ENCODE measurements around the gene E4F1. TPM values are rescaled to one million over a fixed set of nuclear protein-coding genes. Genes with fewer than 3 reads are reported as not detected.

E4F1 gene
- polyA plus RNA-seq, 2 donors, result 19.9 to 31.0 TPM

GRCh38 chr16:2210009-2210332 is 13.4 kb upstream of the E4F1 start:
- Histone ChIP-seq H3K4me3 (ENCODE audit: low read depth in 1 of 2, low read length in 2 of 2) (no peak overlapping the region), H3K36me3 (ENCODE audit: control insufficient read depth in 2 of 2, insufficient read depth in 2 of 2, low read length in 1 of 2) (peaks cover 0 to 27% of the 10 kb centered on the region in 2 donors), H3K27me3 (ENCODE audit: control insufficient read depth in 1 of 2, insufficient read depth in 2 of 2, low read length in 2 of 2) (no peaks in the 10 kb centered on the region), H3K4me1 (ENCODE audit: control insufficient read depth in 2 of 2, insufficient read depth in 2 of 2, low read length in 1 of 2) (peaks cover 7 to 27% of the 10 kb centered on the region in 2 donors), H3K27ac (ENCODE audit: low read depth in 2 of 2, low read length in 1 of 2) (no peak overlapping the region), H3K9me3 (ENCODE audit: control insufficient read depth in 2 of 2, insufficient read depth in 1 of 2, low read depth in 1 of 2, low read length in 1 of 2) (no peaks in the 10 kb centered on the region)
- 89 to 91% methylated on average over 14 to 17 of the region's 17 CpGs for WGBS, 2 donors

GRCh38 chr16:2210386-2211365 is 12.7 kb upstream of the E4F1 start, which contains the start of gene BRICD5:
Gene BRICD5 (minus strand): TSS chr16:2210863. CDS start chr16:2210833, 30 bp downstream.
- Histone ChIP-seq H3K27ac (ENCODE audit: low read depth in 2 of 2, low read length in 1 of 2) (no peak within 1 kb of the TSS), H3K27me3 (ENCODE audit: control insufficient read depth in 1 of 2, insufficient read depth in 2 of 2, low read length in 2 of 2) (no peaks in the 10 kb centered on the region), H3K36me3 (ENCODE audit: control insufficient read depth in 2 of 2, insufficient read depth in 2 of 2, low read length in 1 of 2) (peaks cover 0 to 27% of the 10 kb centered on the region in 2 donors), H3K9me3 (ENCODE audit: control insufficient read depth in 2 of 2, insufficient read depth in 1 of 2, low read depth in 1 of 2, low read length in 1 of 2) (no peaks in the 10 kb centered on the region), H3K4me3 (ENCODE audit: low read depth in 1 of 2, low read length in 2 of 2) (no peak within 1 kb of the TSS), H3K4me1 (ENCODE audit: control insufficient read depth in 2 of 2, insufficient read depth in 2 of 2, low read length in 1 of 2) (peaks cover 7 to 27% of the 10 kb centered on the region in 2 donors)
- whole genome bisulfite sequencing, 2 donors, result 76 to 78% methylated on average over 22 to 24 of the region's 24 CpGs

- H3K27me3 ChIP-seq (ENCODE audit: control insufficient read depth in 1 of 2, insufficient read depth in 2 of 2, low read length in 2 of 2), result no peaks in the 10 kb centered on the region
- H3K27ac ChIP-seq (ENCODE audit: low read depth in 2 of 2, low read length in 1 of 2), result peak overlapping the region in 1 of 2 donors; percentile 47
- H3K36me3 ChIP-seq (ENCODE audit: control insufficient read depth in 2 of 2, insufficient read depth in 2 of 2, low read length in 1 of 2), result peaks cover 0 to 24% of the 10 kb centered on the region in 2 donors
- H3K9me3 ChIP-seq (ENCODE audit: control insufficient read depth in 2 of 2, insufficient read depth in 1 of 2, low read depth in 1 of 2, low read length in 1 of 2), result no peaks in the 10 kb centered on the region
- H3K4me3 ChIP-seq (ENCODE audit: low read depth in 1 of 2, low read length in 2 of 2), result no peak overlapping the region
- WGBS, 2 donors, result 67% methylated on average over 11 of the region's 11 CpGs
- H3K4me1 ChIP-seq (ENCODE audit: control insufficient read depth in 2 of 2, insufficient read depth in 2 of 2, low read length in 1 of 2), result peaks cover 0 to 18% of the 10 kb centered on the region in 2 donors
These were observed 11.5 kb upstream of the E4F1 start for GRCh38 chr16:2211923-2212347.

- Histone ChIP-seq H3K9me3 (ENCODE audit: control insufficient read depth in 2 of 2, insufficient read depth in 1 of 2, low read depth in 1 of 2, low read length in 1 of 2) (no peaks in the 10 kb centered on the region), H3K36me3 (ENCODE audit: control insufficient read depth in 2 of 2, insufficient read depth in 2 of 2, low read length in 1 of 2) (peaks cover 0 to 20% of the 10 kb centered on the region in 2 donors), H3K27me3 (ENCODE audit: control insufficient read depth in 1 of 2, insufficient read depth in 2 of 2, low read length in 2 of 2) (no peaks in the 10 kb centered on the region), H3K27ac (ENCODE audit: low read depth in 2 of 2, low read length in 1 of 2) (peak overlapping the region in 1 of 2 donors; percentile 47), H3K4me3 (ENCODE audit: low read depth in 1 of 2, low read length in 2 of 2) (peak overlapping the region in 1 of 2 donors; percentile 63), H3K4me1 (ENCODE audit: control insufficient read depth in 2 of 2, insufficient read depth in 2 of 2, low read length in 1 of 2) (peaks cover 0 to 18% of the 10 kb centered on the region in 2 donors)
- 46 to 50% methylated on average over 19 of the region's 19 CpGs for WGBS, 2 donors
These were observed 10.7 kb upstream of the E4F1 start for GRCh38 chr16:2212362-2213324.

- peaks cover 0 to 18% of the 10 kb centered on the region in 2 donors for H3K4me1 ChIP-seq (ENCODE audit: control insufficient read depth in 2 of 2, insufficient read depth in 2 of 2, low read length in 1 of 2)
- 1% methylated on average over 60 to 98 of the region's 98 CpGs for WGBS, 2 donors
- H3K27me3 ChIP-seq (ENCODE audit: control insufficient read depth in 1 of 2, insufficient read depth in 2 of 2, low read length in 2 of 2), result no peaks in the 10 kb centered on the region
- peak overlapping the region; percentile 63 to 89 for H3K4me3 ChIP-seq (ENCODE audit: low read depth in 1 of 2, low read length in 2 of 2)
- H3K9me3 ChIP-seq (ENCODE audit: control insufficient read depth in 2 of 2, insufficient read depth in 1 of 2, low read depth in 1 of 2, low read length in 1 of 2), result no peaks in the 10 kb centered on the region
- peak overlapping the region; percentile 80 to 86 for H3K27ac ChIP-seq (ENCODE audit: low read depth in 2 of 2, low read length in 1 of 2)
- peaks cover 0 to 13% of the 10 kb centered on the region in 2 donors for H3K36me3 ChIP-seq (ENCODE audit: control insufficient read depth in 2 of 2, insufficient read depth in 2 of 2, low read length in 1 of 2)
These were observed 9.3 kb upstream of the E4F1 start for GRCh38 chr16:2213817-2214718.

- WGBS, 2 donors, result 0% methylated on average over 2 to 48 of the region's 48 CpGs
- peak within 1 kb of the TSS; percentile 95 for H3K27ac ChIP-seq (ENCODE audit: low read depth in 2 of 2, low read length in 1 of 2)
- H3K27me3 ChIP-seq (ENCODE audit: control insufficient read depth in 1 of 2, insufficient read depth in 2 of 2, low read length in 2 of 2), result no peaks in the 10 kb centered on the region
- peaks cover 0 to 18% of the 10 kb centered on the region in 2 donors for H3K4me1 ChIP-seq (ENCODE audit: control insufficient read depth in 2 of 2, insufficient read depth in 2 of 2, low read length in 1 of 2)
- no peaks in the 10 kb centered on the region for H3K9me3 ChIP-seq (ENCODE audit: control insufficient read depth in 2 of 2, insufficient read depth in 1 of 2, low read depth in 1 of 2, low read length in 1 of 2)
- peak within 1 kb of the TSS; percentile 63 to 89 for H3K4me3 ChIP-seq (ENCODE audit: low read depth in 1 of 2, low read length in 2 of 2)
- H3K36me3 ChIP-seq (ENCODE audit: control insufficient read depth in 2 of 2, insufficient read depth in 2 of 2, low read length in 1 of 2), result peaks cover 0 to 8% of the 10 kb centered on the region in 2 donors
These were observed 8.7 kb upstream of the E4F1 start, which contains the start of gene PGP for GRCh38 chr16:2214719-2214968. Gene PGP (minus strand): TSS chr16:2214840. CDS start chr16:2214777, 63 bp downstream.

- no peak overlapping the region for H3K27ac ChIP-seq (ENCODE audit: low read depth in 2 of 2, low read length in 1 of 2)
- H3K27me3 ChIP-seq (ENCODE audit: control insufficient read depth in 1 of 2, insufficient read depth in 2 of 2, low read length in 2 of 2), result no peaks in the 10 kb centered on the region
- no peaks in the 10 kb centered on the region for H3K9me3 ChIP-seq (ENCODE audit: control insufficient read depth in 2 of 2, insufficient read depth in 1 of 2, low read depth in 1 of 2, low read length in 1 of 2)
- H3K4me3 ChIP-seq (ENCODE audit: low read depth in 1 of 2, low read length in 2 of 2), result no peak overlapping the region
- H3K36me3 ChIP-seq (ENCODE audit: control insufficient read depth in 2 of 2, insufficient read depth in 2 of 2, low read length in 1 of 2), result peaks cover 0 to 3% of the 10 kb centered on the region in 2 donors
- peaks cover 0 to 18% of the 10 kb centered on the region in 2 donors for H3K4me1 ChIP-seq (ENCODE audit: control insufficient read depth in 2 of 2, insufficient read depth in 2 of 2, low read length in 1 of 2)
- WGBS, 2 donors, result 89 to 97% methylated on average over 4 of the region's 4 CpGs
These were observed 7.1 kb upstream of the E4F1 start for GRCh38 chr16:2216330-2216729.

- no peaks in the 10 kb centered on the region for H3K27me3 ChIP-seq (ENCODE audit: control insufficient read depth in 1 of 2, insufficient read depth in 2 of 2, low read length in 2 of 2)
- H3K4me1 ChIP-seq (ENCODE audit: control insufficient read depth in 2 of 2, insufficient read depth in 2 of 2, low read length in 1 of 2), result peaks cover 0 to 10% of the 10 kb centered on the region in 2 donors
- H3K36me3 ChIP-seq (ENCODE audit: control insufficient read depth in 2 of 2, insufficient read depth in 2 of 2, low read length in 1 of 2), result peaks cover 6 to 15% of the 10 kb centered on the region in 2 donors
- WGBS, 2 donors, result 2 to 4% methylated on average over 21 to 22 of the region's 22 CpGs
- H3K4me3 ChIP-seq (ENCODE audit: low read depth in 1 of 2, low read length in 2 of 2), result peak overlapping the region; percentile 91 to 94
- no peaks in the 10 kb centered on the region for H3K9me3 ChIP-seq (ENCODE audit: control insufficient read depth in 2 of 2, insufficient read depth in 1 of 2, low read depth in 1 of 2, low read length in 1 of 2)
- H3K27ac ChIP-seq (ENCODE audit: low read depth in 2 of 2, low read length in 1 of 2), result peak overlapping the region; percentile 92
These were observed 623 bp downstream of the E4F1 start for GRCh38 chr16:2223942-2224486.

Measured in esophagus (tissue), 2 donors.